ENCODE data around the gene ARRB2. TPM values are rescaled to one million over a fixed set of nuclear protein-coding genes. Genes with fewer than 3 reads are reported as not detected.

The ARRB2 gene
- total and polyA plus RNA-seq, 2 of the 13 experiments (the other 11 are each of a cell fraction or from before 2014, with no cell fraction given), result 21.5 to 49.2 TPM

DNA sequence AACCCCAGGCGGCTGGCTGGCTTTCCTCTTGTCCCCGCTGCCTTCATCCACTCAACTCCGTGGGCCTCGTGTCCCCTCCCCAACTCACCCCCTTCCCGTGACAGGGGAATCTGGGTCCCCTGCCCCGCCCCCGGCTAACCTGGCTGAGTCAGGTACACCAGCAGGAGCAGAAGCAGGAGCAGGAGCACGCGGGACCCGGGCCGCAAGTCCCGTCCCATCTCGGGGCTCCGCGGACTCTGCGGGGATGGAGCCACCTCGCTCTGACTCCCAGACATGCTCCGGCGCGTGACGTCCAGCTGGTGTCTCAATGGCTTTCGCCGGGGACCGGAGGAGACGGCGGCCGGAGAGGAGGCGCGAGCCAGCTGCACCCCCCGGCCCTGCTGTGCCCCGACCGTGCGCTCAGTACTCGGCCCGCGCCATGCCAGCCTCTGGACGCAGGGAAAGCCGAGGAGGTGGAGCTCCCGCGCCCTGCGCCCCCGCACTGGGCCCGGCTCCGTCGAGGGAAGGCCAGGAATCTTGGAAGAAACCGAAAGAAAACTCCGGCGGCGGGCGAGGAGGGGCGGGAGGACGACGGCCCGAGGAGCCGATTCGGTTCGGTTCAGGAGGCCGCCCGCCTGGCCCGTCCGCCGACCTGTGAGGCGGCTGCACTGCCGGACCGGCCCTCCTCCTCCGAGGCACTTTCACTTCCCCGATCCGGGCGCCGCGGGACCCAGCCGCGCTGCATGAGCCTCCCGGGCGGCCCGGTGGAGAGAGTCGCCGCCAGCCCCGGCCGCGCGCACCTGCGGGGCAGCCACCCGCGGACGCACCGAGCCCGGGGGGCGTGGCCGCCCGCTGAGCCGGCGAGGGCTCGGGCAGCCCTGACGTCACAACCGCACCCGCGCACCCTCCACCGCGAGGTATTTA is 28.9 kb downstream of the ARRB2 start, which contains the start of the genes CXCL16 and ZMYND15 (continued):
- TF ChIP-seq, protein P1, sequence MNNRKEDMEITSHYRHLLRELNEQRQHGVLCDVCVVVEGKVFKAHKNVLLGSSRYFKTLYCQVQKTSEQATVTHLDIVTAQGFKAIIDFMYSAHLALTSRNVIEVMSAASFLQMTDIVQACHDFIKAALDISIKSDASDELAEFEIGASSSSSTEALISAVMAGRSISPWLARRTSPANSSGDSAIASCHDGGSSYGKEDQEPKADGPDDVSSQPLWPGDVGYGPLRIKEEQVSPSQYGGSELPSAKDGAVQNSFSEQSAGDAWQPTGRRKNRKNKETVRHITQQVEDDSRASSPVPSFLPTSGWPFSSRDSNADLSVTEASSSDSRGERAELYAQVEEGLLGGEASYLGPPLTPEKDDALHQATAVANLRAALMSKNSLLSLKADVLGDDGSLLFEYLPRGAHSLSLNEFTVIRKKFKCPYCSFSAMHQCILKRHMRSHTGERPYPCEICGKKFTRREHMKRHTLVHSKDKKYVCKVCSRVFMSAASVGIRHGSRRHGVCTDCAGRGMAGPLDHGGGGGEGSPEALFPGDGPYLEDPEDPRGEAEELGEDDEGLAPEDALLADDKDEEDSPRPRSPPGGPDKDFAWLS (CRISPR knock-in tag; IDR thresholded peaks at IDR 0.05; ENCODE audit: borderline replicate concordance), result 0 out of 2 replicates have a peak, but pooled peaks have one; percentile 45
- TF ChIP-seq KDM2A (CRISPR knock-in tag; IDR thresholded peaks at IDR 0.05; ENCODE audit: borderline replicate concordance, low read depth), result no peak
- no peak for TF ChIP-seq PAF1 (CRISPR knock-in tag; IDR thresholded peaks at IDR 0.05)
- TF ChIP-seq ETV5 (CRISPR knock-in tag; IDR thresholded peaks at IDR 0.05; ENCODE audit: borderline replicate concordance), result no peak
- no peak for TF ChIP-seq RFXAP (CRISPR knock-in tag; IDR thresholded peaks at IDR 0.05; ENCODE audit: borderline replicate concordance)
- TF ChIP-seq RFX1 (IDR thresholded peaks at IDR 0.05), result no peak
- TF ChIP-seq, protein P2, sequence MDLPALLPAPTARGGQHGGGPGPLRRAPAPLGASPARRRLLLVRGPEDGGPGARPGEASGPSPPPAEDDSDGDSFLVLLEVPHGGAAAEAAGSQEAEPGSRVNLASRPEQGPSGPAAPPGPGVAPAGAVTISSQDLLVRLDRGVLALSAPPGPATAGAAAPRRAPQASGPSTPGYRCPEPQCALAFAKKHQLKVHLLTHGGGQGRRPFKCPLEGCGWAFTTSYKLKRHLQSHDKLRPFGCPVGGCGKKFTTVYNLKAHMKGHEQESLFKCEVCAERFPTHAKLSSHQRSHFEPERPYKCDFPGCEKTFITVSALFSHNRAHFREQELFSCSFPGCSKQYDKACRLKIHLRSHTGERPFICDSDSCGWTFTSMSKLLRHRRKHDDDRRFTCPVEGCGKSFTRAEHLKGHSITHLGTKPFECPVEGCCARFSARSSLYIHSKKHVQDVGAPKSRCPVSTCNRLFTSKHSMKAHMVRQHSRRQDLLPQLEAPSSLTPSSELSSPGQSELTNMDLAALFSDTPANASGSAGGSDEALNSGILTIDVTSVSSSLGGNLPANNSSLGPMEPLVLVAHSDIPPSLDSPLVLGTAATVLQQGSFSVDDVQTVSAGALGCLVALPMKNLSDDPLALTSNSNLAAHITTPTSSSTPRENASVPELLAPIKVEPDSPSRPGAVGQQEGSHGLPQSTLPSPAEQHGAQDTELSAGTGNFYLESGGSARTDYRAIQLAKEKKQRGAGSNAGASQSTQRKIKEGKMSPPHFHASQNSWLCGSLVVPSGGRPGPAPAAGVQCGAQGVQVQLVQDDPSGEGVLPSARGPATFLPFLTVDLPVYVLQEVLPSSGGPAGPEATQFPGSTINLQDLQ (CRISPR knock-in tag; IDR thresholded peaks at IDR 0.05), result 0 out of 2 replicates have a peak, but pooled peaks have one; percentile 19
- TF ChIP-seq SMAD3 (CRISPR knock-in tag; IDR thresholded peaks at IDR 0.05), result no peak
- peak; percentile 65; the same call in 1 of the 2 replicates for TF ChIP-seq ZSCAN22 (CRISPR knock-in tag; IDR thresholded peaks at IDR 0.05)
- TF ChIP-seq SNAPC2 (CRISPR knock-in tag; IDR thresholded peaks at IDR 0.05), result no peak
- TF ChIP-seq PHF21A (CRISPR knock-in tag; IDR thresholded peaks at IDR 0.05), result no peak
- TF ChIP-seq CEBPG (CRISPR knock-in tag; IDR thresholded peaks at IDR 0.05), result no peak
- TF ChIP-seq, protein P3, sequence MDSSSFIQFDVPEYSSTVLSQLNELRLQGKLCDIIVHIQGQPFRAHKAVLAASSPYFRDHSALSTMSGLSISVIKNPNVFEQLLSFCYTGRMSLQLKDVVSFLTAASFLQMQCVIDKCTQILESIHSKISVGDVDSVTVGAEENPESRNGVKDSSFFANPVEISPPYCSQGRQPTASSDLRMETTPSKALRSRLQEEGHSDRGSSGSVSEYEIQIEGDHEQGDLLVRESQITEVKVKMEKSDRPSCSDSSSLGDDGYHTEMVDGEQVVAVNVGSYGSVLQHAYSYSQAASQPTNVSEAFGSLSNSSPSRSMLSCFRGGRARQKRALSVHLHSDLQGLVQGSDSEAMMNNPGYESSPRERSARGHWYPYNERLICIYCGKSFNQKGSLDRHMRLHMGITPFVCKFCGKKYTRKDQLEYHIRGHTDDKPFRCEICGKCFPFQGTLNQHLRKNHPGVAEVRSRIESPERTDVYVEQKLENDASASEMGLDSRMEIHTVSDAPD (CRISPR knock-in tag; IDR thresholded peaks at IDR 0.05), result 0 out of 2 replicates have a peak, but pooled peaks have one; percentile 34
- TF ChIP-seq NR2C2 (CRISPR knock-in tag; IDR thresholded peaks at IDR 0.05; ENCODE audit: borderline replicate concordance), result no peak
- no peak for TF ChIP-seq KLF12 (CRISPR knock-in tag; IDR thresholded peaks at IDR 0.05; ENCODE audit: borderline replicate concordance)
- TF ChIP-seq, protein P4, sequence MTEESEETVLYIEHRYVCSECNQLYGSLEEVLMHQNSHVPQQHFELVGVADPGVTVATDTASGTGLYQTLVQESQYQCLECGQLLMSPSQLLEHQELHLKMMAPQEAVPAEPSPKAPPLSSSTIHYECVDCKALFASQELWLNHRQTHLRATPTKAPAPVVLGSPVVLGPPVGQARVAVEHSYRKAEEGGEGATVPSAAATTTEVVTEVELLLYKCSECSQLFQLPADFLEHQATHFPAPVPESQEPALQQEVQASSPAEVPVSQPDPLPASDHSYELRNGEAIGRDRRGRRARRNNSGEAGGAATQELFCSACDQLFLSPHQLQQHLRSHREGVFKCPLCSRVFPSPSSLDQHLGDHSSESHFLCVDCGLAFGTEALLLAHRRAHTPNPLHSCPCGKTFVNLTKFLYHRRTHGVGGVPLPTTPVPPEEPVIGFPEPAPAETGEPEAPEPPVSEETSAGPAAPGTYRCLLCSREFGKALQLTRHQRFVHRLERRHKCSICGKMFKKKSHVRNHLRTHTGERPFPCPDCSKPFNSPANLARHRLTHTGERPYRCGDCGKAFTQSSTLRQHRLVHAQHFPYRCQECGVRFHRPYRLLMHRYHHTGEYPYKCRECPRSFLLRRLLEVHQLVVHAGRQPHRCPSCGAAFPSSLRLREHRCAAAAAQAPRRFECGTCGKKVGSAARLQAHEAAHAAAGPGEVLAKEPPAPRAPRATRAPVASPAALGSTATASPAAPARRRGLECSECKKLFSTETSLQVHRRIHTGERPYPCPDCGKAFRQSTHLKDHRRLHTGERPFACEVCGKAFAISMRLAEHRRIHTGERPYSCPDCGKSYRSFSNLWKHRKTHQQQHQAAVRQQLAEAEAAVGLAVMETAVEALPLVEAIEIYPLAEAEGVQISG (CRISPR knock-in tag; IDR thresholded peaks at IDR 0.05), result peak; percentile 37
- no peak for TF ChIP-seq ZFP82 (CRISPR knock-in tag; IDR thresholded peaks at IDR 0.05; ENCODE audit: borderline replicate concordance)
- no peak for TF ChIP-seq FIP1L1 (IDR thresholded peaks at IDR 0.05; ENCODE audit: borderline replicate concordance, insufficient read depth, low read depth, low read length)

Measured in HepG2 (cell line).